ENCODE measurements around the gene EHD4. TPM values are rescaled to one million over a fixed set of nuclear protein-coding genes. Genes with fewer than 3 reads are reported as not detected.
A peak's percentile ranks its signal among the peaks of the same experiment; 100 is the strongest.

Gene EHD4
- total and polyA plus RNA-seq, 2 donors (not counting 3 experiments of a cell fraction or from before 2014, with no cell fraction given): 96.7 to 128 TPM

DNA sequence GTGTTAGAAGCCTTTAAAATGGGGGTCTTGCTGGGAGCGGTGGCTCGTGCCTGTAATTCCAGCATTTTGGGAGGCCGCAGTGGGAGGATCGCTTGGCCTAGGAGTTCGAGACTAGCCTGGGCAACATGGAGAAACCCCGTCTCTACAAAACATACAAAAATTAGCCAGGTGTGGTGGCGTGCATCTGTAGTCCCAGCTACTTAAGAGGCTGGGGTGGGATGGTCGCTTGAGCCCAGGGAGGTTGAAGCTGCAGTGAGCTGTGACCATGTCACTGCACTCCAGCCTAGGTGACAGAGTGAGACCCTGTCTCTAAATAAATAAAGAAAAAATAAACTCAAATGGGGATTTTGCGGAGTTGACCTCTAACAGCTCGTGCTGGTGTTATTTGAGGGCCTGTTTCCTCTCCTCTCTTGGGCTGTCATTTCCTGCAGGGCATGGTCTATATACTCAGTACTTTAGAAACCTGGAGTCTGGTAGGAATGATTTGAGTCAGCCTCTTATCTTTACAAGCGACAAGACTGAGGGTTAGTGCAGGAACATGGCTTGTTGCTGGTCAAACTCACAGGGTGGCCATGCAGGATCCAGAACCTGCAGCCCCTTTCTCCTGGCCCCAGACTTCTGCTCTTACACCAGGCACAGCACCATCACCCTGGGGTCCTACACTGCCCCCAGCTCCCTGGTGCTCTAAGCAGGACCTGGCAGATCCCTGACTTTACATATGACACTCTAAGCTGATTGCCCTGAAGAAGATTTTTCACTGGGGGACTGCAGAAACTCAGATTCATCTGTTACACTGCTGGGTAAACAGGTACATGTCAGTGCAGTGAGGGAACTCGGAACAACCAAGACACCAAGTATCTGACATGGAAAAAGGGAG is 15.1 kb downstream of the EHD4 start:
- TF ChIP-seq POLR2AphosphoS5 (IDR thresholded peaks at IDR 0.05; ENCODE audit: insufficient read depth, low read depth, low read length): no peak
- TF ChIP-seq FOS (IDR thresholded peaks at IDR 0.05; ENCODE audit: borderline replicate concordance, insufficient read depth, low read length): peak; percentile 40
- peak; percentile 60 for TF ChIP-seq GATA2 (IDR thresholded peaks at IDR 0.05; ENCODE audit: insufficient read depth, insufficient read length, low read depth, low read length)
- Histone ChIP-seq H3K27ac (ENCODE audit: insufficient read depth, low read depth, low read length) (peak overlapping the region; percentile 98), H3K4me2 (ENCODE audit: insufficient read depth, low read length) (peak overlapping the region; percentile 87), H3K4me1 (ENCODE audit: control insufficient read depth, extremely low read depth, insufficient read depth, low read length) (peaks cover 66% of the 10 kb centered on the region), H3K79me2 (ENCODE audit: control insufficient read depth, insufficient read depth, low read length) (peaks cover 94% of the 10 kb centered on the region), H3K9me1 (replicated peaks; ENCODE audit: control insufficient read depth, extremely low read depth, insufficient read depth, low read length) (no peaks in the 10 kb centered on the region), H3K36me3 (ENCODE audit: control insufficient read depth in 2 of 2, extremely low read depth in 1 of 2, insufficient read depth in 2 of 2, low read length in 2 of 2) (peaks cover 7 to 11% of the 10 kb centered on the region in 2 experiments), H3K4me3 (replicated peaks in 1 of 3; ENCODE audit: insufficient read depth in 1 of 3, low read depth in 1 of 3, low read length in 3 of 3) (peak overlapping the region in 1 of 3 experiments; percentile 16), H3K9me3 (replicated peaks; ENCODE audit: control insufficient read depth, insufficient read depth, low read length) (no peaks in the 10 kb centered on the region), H2AFZ (ENCODE audit: low read depth, low read length) (no peak overlapping the region), H3K9ac (replicated peaks; ENCODE audit: extremely low read depth, insufficient read depth, low read length) (peak overlapping the region; percentile 85), H4K20me1 (replicated peaks; ENCODE audit: control insufficient read depth, extremely low read depth, insufficient read depth, low read length) (no peaks in the 10 kb centered on the region), H3K27me3 (ENCODE audit: control insufficient read depth in 2 of 2, insufficient read depth in 2 of 2, low read length in 2 of 2) (no peaks in the 10 kb centered on the region)
- intact Hi-C loops (cut with micrococcal nuclease) (loop anchor here (1.0 kb wide), 1 partner anchor 17 kb away; no protein-coding TSS in a partner anchor), dilution Hi-C loops (cut with MboI; ENCODE audit: extremely low pct_ligation_motif_present, low sequenced_read_pairs) (no loop called here)
- DNase-seq (ENCODE audit: low read depth, low spot score): peak; percentile 85
- CTCF ChIA-PET: interaction anchor here (1.6 to 4.0 kb wide), 5 partner anchors 13 to 53 kb away, joined by 5 to 44 read pairs (median 7); partner anchors contain the start of gene EHD4
- FAIRE-seq: peak; percentile 70
- TSS peak; percentile 23 for BruUV-seq (replicated peaks)
- POLR2A ChIA-PET: interaction anchor here (0.9 to 2.3 kb wide), 9 partner anchors 9 to 27 kb away, joined by 3 to 15 read pairs (median 4); partner anchors contain the start of gene EHD4

DNA sequence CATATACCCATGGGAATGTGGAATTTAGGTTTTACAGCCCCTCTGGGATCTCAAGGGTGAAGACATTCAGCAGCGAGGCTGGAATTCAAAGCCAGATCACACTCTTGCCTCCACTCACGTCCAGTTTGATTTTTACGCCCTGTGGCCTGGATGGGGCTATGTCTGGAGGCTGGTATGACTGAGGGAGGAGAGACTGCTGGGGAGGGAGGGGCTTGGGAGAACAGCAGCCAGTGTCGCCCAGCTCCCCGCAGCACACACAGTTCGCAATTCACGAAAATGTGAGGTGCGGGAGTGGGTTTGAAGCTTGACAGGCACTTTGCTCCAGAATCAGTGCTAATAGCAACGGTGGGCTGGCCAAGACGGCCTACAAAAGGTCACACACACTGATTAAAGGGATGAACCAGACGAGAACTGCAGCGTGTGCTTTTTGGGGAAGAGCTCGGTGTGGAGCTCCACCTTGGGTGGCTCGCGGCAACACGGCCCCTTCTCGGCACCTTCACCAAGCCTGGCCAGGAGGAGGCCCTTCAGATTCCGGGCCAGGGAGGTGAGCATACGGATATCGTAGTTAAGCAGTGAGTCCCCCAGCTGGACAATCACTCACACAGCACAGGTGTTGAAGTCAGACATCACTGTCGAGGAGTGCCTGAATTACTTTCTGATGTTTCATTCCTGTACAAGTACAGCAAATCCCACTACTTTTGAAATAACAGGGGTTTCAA is 16.4 kb downstream of the EHD4 start:
- H3K4me3 ChIP-seq (replicated peaks in 1 of 3; ENCODE audit: insufficient read depth in 1 of 3, low read depth in 1 of 3, low read length in 3 of 3): no peak overlapping the region
- dilution Hi-C loops (cut with MboI; ENCODE audit: extremely low pct_ligation_motif_present, low sequenced_read_pairs): no loop called here
- BruUV-seq (replicated peaks): no TSS peak

More for the DNA sequence above, 16.4 kb downstream of the EHD4 start:
- no peak for FAIRE-seq
- Histone ChIP-seq H4K20me1 (replicated peaks; ENCODE audit: control insufficient read depth, extremely low read depth, insufficient read depth, low read length) (no peaks in the 10 kb centered on the region), H3K4me1 (ENCODE audit: control insufficient read depth, extremely low read depth, insufficient read depth, low read length) (peaks cover 57% of the 10 kb centered on the region), H3K4me2 (ENCODE audit: insufficient read depth, low read length) (no peak overlapping the region), H3K9me3 (replicated peaks; ENCODE audit: control insufficient read depth, insufficient read depth, low read length) (no peaks in the 10 kb centered on the region), H3K9ac (replicated peaks; ENCODE audit: extremely low read depth, insufficient read depth, low read length) (peak overlapping the region; percentile 11), H3K36me3 (ENCODE audit: control insufficient read depth in 2 of 2, extremely low read depth in 1 of 2, insufficient read depth in 2 of 2, low read length in 2 of 2) (peaks cover 12 to 18% of the 10 kb centered on the region in 2 experiments), H3K9me1 (replicated peaks; ENCODE audit: control insufficient read depth, extremely low read depth, insufficient read depth, low read length) (no peaks in the 10 kb centered on the region), H3K79me2 (ENCODE audit: control insufficient read depth, insufficient read depth, low read length) (peaks cover 94% of the 10 kb centered on the region), H3K27ac (ENCODE audit: insufficient read depth, low read depth, low read length) (peak overlapping the region; percentile 98), H2AFZ (ENCODE audit: low read depth, low read length) (no peak overlapping the region), H3K27me3 (ENCODE audit: control insufficient read depth in 2 of 2, insufficient read depth in 2 of 2, low read length in 2 of 2) (no peaks in the 10 kb centered on the region)
- intact Hi-C loops (cut with micrococcal nuclease): no loop called here
- ChIA-PET CTCF (interaction anchor here (0.6 to 4.0 kb wide), 7 partner anchors 11 to 51 kb away, joined by 3 to 44 read pairs (median 4); partner anchors contain the start of gene EHD4), POLR2A (no interaction called here)
- TF ChIP-seq FOS (IDR thresholded peaks at IDR 0.05; ENCODE audit: borderline replicate concordance, insufficient read depth, low read length): no peak
- TF ChIP-seq CTCF (IDR thresholded peaks at IDR 0.05; ENCODE audit: extremely low read depth in 1 of 2, insufficient read depth in 1 of 2, low read depth in 1 of 2, low read length in 2 of 2): peak in 1 of 2 donors; percentile 20
- DNase-seq (ENCODE audit: low read depth, low spot score): no peak
